HAP-1 (cell line): ENCODE measurements around the gene KLHL10.
A peak's percentile ranks its signal among the peaks of the same experiment; 100 is the strongest.

Source experiments
- DNase-seq, 2 experiments: peaks; one replicate each; pipeline ENCODE4 v3.0.0-alpha.2; 2016 to 2020; ENCODE audit warnings: low spot score in 2 of 2
- H3K27me3 ChIP-seq: fragments of 250-450 bp; sonication (Bioruptor Pico); 2 replicates; pipeline ENCODE4 v1.5.1; 2020; ENCODE audit warnings: low read depth, mild to moderate bottlenecking, moderate library complexity
- H3K36me3 ChIP-seq: fragments of 250-450 bp; sonication (Bioruptor Pico); replicated peaks from 2 replicates; pipeline ENCODE4 v1.5.1; 2020; ENCODE audit warnings: mild to moderate bottlenecking
- H3K4me1 ChIP-seq: fragments of 250-450 bp; sonication (Bioruptor Pico); 2 replicates; pipeline ENCODE4 v1.5.1; 2020; ENCODE audit warnings: mild to moderate bottlenecking
- H3K4me3 ChIP-seq: fragments of 250-450 bp; sonication (Bioruptor Pico); 2 replicates; pipeline ENCODE4 v1.5.1; 2020; ENCODE audit warnings: mild to moderate bottlenecking, moderate library complexity
- H3K9me3 ChIP-seq: fragments of 250-450 bp; sonication (Bioruptor Pico); 2 replicates; pipeline ENCODE4 v1.5.1; 2020; ENCODE audit warnings: mild to moderate bottlenecking, moderate library complexity
- in situ Hi-C: fragments of 300-500 bp; cut with MboI; formaldehyde crosslinking; loops from 3 replicates; pipeline ENCODE4 v1.14.3; 2020; ENCODE audit warnings: low sequenced_read_pairs, inconsistent platforms, mixed read lengths

Gene KLHL10

DNA sequence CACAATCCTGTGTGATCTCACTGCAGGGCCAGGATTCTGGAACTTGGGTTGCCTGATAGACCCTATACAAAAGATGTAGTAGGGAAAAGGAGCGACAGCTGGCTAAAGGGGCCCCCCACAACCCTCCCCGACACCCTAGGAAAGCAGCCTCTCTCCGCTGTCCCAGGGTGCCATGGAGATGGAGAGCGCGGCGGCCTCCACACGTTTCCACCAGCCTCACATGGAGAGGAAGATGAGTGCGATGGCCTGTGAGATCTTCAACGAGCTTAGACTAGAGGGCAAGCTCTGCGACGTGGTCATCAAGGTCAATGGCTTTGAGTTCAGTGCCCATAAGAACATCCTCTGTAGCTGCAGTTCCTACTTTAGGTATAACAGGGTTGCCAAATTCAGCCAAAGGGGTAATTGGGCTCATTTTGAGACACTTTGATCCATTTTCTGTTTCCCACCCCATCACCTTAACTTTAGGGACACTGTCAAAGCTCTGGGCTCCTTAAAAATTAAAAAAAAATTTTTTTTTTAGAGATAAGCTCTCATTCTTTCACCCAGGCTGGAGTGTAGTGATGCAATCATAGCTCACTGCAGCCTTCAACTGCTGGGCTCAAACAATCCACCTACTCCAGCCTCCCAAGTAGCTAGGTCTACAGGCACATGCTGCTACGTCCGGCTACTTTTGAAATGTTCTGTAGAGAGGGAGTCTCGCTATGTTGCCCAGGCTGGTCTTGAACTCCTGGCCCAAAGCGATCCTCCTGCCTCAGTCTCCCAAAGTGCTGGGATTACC, at the start of gene KLHL10:
TSS of gene KLHL10 (plus strand) at position 65 of the 778 bp plus-strand sequence. CDS start at position 173, 108 bp downstream.
- peaks cover 15% of the 10 kb centered on the region for H3K36me3 ChIP-seq
- H3K27me3 ChIP-seq = no peaks in the 10 kb centered on the region
- no peak within 1 kb of the TSS for H3K4me3 ChIP-seq
- DNase-seq = no peak
- no peaks in the 10 kb centered on the region for H3K9me3 ChIP-seq
- peaks cover 8% of the 10 kb centered on the region for H3K4me1 ChIP-seq
- in situ Hi-C loops = no loop called here

DNA sequence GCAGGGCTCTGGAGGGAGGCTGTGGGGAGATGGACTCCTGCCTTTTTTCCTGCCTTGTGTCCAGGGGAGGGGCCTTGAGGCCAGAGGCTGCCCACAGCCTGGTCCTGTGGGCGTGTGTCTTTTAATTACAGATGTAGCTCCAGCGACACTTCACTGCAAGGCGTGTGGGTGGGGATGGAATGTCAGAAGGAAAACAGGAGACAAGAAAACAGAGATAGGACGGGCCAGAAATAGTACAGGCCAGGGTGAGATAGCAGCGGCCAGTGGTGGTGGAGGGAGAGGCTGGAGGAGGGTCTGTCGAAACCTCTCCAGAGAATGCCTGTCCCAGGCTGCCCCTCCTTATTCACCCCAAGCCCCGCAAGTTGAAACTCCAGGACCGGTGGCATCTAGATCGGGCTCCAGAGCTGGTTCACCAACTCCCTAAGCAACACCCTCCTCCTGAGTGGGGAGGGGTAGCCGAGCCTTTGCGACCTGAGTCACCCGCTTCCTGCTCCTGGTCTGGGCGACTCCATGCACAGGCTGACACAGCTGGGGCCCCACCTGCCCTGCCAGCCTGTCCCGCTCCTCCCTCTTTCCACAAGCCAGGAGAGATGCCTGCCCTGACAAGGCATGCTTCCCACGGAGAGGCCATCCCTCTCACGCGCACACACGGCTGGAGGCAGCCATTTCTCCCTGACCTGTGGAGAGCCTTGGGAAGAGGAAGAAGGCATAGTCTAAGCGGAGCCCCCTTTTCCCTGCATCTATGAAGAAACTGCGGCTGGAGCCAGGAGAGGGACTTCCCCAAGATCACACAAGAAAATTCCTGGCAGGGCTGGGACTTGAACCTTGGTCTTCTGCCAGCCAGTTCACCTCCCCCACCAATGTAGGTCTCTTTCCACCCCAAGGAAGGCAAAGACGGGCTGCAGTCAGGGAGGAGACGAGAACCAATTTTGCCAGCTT, 44.5 kb upstream of the KLHL10 start:
- no peaks in the 10 kb centered on the region for H3K4me1 ChIP-seq
- no peaks in the 10 kb centered on the region for H3K9me3 ChIP-seq
- in situ Hi-C loops = no loop called here
- DNase-seq = no peak
- no peak overlapping the region for H3K4me3 ChIP-seq
- no peaks in the 10 kb centered on the region for H3K36me3 ChIP-seq
- no peaks in the 10 kb centered on the region for H3K27me3 ChIP-seq

DNA sequence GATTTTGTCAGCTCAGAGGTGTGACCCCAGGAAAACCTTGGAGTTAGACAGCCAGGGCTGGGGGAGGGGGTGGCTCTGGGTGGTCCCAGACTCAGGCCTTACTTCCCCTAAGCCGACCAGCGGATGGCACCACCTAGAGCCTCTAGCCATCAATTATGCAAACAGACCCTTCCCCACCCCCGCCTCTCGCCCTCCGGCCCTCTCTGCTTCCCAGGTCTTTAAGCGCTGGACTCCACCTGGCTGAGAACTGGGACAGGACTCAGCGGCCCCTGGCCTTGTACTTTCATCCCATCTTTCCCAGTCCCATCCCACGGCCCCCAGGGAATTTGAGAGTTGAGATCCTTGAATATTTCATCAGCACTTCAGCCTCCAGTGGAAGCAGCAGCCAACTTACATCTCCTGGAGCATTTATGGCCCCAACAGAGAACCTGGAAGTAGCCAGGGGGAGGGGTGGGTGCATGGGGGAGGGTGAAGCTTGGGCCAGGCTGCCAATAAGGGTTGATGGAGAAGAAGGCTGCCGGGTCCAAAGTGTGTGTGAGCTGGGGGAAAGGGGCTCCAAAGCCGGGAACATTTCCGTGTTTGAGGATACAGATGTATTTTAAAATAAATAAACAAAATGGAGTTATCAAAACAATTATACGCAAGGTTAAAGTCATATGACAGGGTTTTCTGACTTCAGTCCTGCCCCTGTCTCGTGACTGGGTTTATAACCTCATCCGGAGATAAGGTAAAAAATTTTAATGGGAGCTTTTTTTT, 43.7 kb upstream of the KLHL10 start:
- in situ Hi-C loops = no loop called here
- DNase-seq = no peak
- Histone ChIP-seq H3K4me1 (no peaks in the 10 kb centered on the region), H3K27me3 (no peaks in the 10 kb centered on the region), H3K4me3 (no peak overlapping the region), H3K36me3 (no peaks in the 10 kb centered on the region), H3K9me3 (no peaks in the 10 kb centered on the region)

DNA sequence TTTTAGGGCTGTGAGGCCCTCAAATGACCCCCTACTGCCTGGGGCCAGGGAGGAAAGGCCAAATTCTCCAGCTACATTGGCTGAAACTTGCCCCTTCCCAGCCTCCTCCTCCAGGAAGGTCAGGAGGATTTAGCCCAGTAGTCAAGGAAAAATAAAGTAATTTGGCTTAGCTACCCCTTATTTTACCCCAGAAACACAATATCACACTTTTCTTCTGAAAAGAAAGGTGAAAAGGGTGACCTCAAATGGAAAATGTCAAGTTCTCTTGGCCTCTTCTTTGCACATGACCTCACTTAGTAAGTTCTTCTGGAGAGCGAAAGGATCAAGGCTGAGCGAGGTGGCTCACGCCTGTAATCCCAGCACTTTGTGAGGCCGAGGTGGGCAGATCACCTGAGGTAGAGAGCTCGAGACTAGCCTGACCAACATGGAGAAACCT, 43.1 kb upstream of the KLHL10 start:
- Histone ChIP-seq H3K4me3 (no peak overlapping the region), H3K36me3 (no peaks in the 10 kb centered on the region), H3K27me3 (no peaks in the 10 kb centered on the region), H3K4me1 (no peaks in the 10 kb centered on the region), H3K9me3 (no peaks in the 10 kb centered on the region)
- in situ Hi-C loops = no loop called here
- DNase-seq = no peak

DNA sequence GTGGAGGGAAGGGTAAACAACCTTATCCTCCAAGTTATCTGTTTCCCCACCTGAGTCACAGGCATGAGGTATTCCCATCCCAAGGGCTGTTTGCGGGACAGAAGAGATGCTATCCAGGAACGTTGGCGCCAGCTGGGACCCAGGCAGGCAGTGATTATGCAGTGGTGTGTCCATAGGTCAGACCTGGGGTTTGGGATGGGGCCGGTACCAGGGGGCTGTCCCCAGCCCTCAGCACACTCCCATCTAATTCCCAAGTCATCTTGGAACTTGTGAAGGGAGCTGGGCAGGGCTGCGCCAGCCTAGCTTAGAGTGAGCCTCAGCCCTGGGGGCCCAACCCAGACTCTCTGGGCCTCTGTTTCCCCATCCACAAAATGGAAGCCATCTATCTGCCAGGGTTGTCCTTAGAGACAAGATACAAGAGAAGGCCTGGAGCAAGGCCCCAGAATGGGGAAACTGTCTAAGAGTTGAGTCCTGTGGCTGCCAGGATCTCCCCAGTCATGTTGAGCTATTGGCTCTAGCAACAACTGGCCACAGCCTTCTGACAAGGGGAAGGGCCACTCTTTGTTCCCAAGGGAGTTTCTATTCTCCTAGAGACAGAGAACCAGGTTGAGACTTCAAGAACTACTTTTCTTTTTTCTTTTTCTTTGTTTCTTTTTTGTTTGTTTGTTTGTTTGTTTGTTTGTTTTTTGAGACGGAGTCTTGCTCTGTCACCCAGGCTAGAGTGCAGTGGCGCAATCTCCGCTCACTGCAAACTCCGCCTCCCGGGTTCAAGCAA, 41.3 kb upstream of the KLHL10 start:
- in situ Hi-C loops = no loop called here
- H3K4me3 ChIP-seq = no peak overlapping the region
- no peaks in the 10 kb centered on the region for H3K27me3 ChIP-seq
- DNase-seq = no peak
- peaks cover 2% of the 10 kb centered on the region for H3K4me1 ChIP-seq
- no peaks in the 10 kb centered on the region for H3K36me3 ChIP-seq
- no peaks in the 10 kb centered on the region for H3K9me3 ChIP-seq

DNA sequence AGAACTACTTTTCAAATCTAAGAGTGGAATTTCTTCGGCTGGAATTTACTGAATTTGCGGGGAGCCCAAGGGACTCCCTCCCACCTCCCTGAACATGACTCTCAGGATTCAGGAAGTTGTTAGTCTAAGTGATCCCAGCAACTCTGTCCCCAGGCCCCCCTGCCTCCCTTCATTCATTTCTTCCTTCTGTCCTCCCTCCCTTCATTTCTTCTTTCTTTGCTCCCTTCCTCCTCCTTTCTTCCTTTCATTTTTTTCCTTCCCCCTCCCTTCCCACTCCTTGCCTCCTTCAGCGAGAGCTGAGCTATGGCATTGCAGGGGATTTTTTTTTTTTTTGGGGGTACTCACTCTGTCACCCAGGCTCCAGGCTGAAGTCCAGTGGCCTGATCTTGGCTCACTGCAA, 40.2 kb upstream of the KLHL10 start:
- H3K4me3 ChIP-seq = no peak overlapping the region
- H3K4me1 ChIP-seq = peaks cover 4% of the 10 kb centered on the region
- no peaks in the 10 kb centered on the region for H3K27me3 ChIP-seq
- DNase-seq = no peak
- H3K36me3 ChIP-seq = peaks cover 6% of the 10 kb centered on the region
- in situ Hi-C loops = no loop called here
- no peaks in the 10 kb centered on the region for H3K9me3 ChIP-seq

DNA sequence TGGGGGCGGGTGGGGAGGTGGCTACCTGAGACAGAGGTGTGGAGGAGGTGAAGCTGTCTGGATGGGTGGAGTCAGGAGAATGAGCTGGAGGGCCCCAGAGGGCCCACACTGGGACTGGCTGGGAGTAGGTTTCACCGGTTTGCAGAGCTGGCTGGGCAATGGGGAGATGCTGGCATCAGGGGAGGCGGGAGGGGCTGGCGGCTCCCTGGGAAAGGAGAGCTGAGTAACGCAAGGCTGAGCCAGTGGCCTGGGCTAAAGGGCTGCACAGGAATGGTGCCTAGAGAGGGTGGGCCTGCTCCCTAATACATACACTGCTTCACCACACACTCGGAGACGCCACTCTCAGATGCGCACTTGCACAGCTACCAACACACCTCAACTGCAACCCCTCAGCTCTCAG, 38.3 kb upstream of the KLHL10 start:
- Histone ChIP-seq H3K36me3 (peaks cover 7% of the 10 kb centered on the region), H3K9me3 (no peaks in the 10 kb centered on the region), H3K4me3 (no peak overlapping the region), H3K27me3 (no peaks in the 10 kb centered on the region), H3K4me1 (peaks cover 4% of the 10 kb centered on the region)
- DNase-seq = no peak
- in situ Hi-C loops = no loop called here

DNA sequence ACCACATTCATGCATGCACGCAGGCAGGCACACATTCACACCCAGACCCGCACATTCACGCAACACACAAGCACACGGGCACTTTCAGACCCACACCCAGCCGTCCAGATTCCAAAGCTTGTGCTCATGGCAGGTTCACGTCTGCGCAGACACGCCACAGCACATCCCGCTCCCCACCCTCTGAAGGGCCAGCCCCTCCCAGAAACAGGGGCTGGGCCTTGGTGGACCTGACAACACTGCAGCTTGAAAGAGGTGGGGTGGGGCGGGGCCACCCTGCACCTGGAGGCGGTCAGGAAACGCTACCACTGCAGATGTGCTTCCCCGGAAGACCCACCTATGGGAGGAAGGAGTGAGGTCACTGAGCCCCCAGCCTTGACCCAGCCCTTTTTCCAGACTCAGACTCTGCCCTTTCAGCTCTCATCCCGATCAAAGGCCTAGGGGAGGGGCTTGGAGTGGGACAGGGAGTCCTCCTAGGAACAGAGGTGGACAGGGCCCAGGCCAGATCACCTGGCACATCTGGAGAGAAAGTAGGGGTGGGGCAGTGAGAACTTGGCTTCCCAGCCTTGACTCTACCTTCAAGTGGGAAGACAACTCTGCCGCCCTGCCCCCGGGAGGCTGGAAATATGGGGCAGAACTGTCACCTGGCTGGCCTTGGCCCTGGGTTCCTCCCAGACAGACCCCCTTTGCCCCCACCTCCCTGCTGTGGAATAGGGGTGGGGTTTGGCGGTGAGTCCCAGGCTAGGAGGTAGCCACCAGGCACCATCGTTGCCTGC, 36.8 kb upstream of the KLHL10 start:
- DNase-seq = no peak
- in situ Hi-C loops = loop anchor here (5.0 kb wide), 1 partner anchor 63 kb away; no protein-coding TSS in a partner anchor
- peaks cover 18% of the 10 kb centered on the region for H3K36me3 ChIP-seq
- H3K27me3 ChIP-seq = no peaks in the 10 kb centered on the region
- H3K4me3 ChIP-seq = no peak overlapping the region
- no peaks in the 10 kb centered on the region for H3K9me3 ChIP-seq
- peaks cover 4% of the 10 kb centered on the region for H3K4me1 ChIP-seq

DNA sequence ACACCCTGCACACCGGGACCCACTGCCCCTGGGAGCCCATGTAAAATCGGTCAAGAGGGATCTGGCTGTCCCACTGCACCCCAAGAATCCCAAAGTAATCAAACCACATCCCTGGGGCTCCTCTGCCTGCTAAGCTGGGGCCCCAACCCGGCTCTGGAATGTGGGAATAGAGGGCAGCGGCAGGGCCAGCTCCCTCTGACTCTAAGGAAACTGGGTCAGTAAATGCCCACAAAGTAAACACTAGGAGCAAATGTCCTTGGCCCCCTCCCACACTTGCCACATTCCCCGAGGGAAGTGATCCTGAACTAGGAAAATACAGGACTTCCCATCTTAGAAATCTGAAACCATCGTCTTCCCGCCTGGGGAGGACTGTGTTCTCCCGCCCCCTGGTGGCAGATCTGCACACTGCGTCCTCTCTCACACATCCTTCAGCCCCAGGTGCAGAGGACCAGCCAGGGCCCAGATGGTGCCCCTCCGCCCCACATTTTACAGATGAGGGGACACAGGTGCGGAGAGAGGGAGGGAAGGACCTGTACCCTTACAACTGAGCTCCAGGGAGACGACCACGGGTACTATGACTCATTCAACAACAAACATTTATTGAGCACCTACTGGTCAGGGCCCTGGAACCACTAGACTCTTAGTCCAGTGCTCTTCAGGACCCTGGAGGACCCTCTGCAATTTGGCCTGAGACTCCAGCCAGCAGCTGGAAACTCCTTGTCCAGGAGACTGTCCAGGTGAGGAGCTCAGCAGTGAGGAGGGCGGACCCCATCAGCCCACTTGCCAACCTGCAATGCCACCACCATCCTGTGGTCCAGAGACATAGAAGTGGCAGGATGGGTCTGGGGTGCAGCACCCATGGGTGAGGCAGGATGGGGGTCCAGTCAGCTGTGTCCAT, 36.0 kb upstream of the KLHL10 start:
- peak; percentile 76 to 90 for DNase-seq
- peaks cover 4% of the 10 kb centered on the region for H3K4me1 ChIP-seq
- H3K36me3 ChIP-seq = peaks cover 23% of the 10 kb centered on the region
- no peak overlapping the region for H3K4me3 ChIP-seq
- no peaks in the 10 kb centered on the region for H3K9me3 ChIP-seq
- no peaks in the 10 kb centered on the region for H3K27me3 ChIP-seq
- in situ Hi-C loops = loop anchor here (5.0 kb wide), 1 partner anchor 64 kb away; no protein-coding TSS in a partner anchor

DNA sequence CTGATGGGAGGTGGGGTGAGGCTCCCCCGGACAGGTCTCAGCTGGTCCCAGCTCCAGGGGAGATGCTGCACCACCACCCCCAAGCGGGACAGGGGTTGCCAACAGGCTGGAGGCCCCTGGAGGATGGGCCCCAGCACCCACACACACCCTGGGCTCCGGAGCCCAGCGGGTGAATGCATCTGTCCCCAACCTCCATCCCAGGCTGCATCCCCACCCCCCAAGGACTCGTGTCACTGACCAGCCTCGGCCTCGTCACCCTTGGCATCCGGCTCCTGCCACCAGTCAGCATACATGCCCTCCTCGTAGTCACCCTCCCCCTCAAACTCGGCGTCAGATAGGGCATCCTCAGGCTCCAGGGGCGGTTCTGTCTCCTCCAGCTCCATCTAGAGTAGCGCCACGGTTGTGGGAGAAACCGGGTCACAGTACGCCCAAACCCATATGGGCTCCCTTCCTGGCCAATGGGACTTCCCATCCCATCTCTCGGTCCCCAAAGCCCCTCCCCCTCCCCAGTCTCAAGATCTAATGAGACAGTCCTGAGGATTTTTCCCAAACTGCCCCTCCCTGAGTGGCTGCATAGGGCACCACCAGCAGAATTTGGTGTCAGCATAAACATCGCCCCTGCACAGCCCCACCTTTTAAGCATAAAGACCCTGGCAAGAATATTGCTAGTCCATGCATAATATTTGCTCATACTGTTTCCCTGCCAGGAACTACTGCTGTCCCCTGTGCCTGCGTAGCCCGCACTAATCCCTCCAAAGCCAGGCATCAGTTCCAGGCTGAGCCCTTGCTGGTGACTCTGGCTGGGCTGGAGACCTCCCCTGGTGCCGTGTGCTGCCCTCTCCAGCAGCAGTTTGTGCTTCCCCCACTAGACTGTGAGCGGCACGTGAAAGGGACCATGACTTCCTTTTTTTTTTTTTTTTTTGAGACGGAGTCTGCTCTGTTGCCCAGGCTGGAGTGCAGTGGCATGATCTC, 34.3 kb upstream of the KLHL10 start:
- no peak for DNase-seq
- Histone ChIP-seq H3K4me1 (peaks cover 4% of the 10 kb centered on the region), H3K27me3 (no peaks in the 10 kb centered on the region), H3K9me3 (no peaks in the 10 kb centered on the region), H3K36me3 (peaks cover 37% of the 10 kb centered on the region), H3K4me3 (no peak overlapping the region)
- in situ Hi-C loops = loop anchor here (5.0 kb wide), 1 partner anchor 66 kb away; no protein-coding TSS in a partner anchor
